ENCODE measurements around the gene MTHFD1L. TPM values are rescaled to one million over a fixed set of nuclear protein-coding genes. Genes with fewer than 3 reads are reported as not detected.

Gene MTHFD1L
- total RNA-seq, 4 donors from 2014 or later, result 3.0 to 9.4 (median 5.2) TPM

DNA sequence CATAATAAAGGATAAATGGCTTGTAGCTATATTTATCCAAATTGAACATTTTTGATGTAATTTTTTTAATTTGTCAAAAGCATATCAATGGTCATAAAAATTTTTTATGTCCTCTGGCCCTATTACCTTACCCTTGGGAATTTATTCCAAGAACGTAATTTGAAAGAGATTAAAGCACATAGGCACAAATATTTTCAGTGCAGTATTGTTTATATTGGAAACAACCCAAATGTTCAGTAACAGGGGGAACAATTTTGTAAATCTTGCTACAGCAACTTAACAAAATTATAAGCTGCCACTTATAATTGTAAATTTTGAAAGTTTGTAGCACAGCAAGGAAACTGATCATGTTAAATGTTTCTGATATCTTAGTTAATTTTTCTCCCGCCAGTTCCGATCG lies 142.4 kb downstream of the MTHFD1L start:
- no peaks in the 10 kb centered on the region for H3K9me3 ChIP-seq
- H3K36me3 ChIP-seq, result no peaks in the 10 kb centered on the region
- no peak overlapping the region for H3K4me3 ChIP-seq
- TF ChIP-seq POLR2AphosphoS5 (IDR thresholded peaks at IDR 0.05), result no peak
- TF ChIP-seq, protein P1, sequence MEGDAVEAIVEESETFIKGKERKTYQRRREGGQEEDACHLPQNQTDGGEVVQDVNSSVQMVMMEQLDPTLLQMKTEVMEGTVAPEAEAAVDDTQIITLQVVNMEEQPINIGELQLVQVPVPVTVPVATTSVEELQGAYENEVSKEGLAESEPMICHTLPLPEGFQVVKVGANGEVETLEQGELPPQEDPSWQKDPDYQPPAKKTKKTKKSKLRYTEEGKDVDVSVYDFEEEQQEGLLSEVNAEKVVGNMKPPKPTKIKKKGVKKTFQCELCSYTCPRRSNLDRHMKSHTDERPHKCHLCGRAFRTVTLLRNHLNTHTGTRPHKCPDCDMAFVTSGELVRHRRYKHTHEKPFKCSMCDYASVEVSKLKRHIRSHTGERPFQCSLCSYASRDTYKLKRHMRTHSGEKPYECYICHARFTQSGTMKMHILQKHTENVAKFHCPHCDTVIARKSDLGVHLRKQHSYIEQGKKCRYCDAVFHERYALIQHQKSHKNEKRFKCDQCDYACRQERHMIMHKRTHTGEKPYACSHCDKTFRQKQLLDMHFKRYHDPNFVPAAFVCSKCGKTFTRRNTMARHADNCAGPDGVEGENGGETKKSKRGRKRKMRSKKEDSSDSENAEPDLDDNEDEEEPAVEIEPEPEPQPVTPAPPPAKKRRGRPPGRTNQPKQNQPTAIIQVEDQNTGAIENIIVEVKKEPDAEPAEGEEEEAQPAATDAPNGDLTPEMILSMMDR (IDR thresholded peaks at IDR 0.05), result no peak
- TF ChIP-seq POLR2A (IDR thresholded peaks at IDR 0.05), result no peak
- no peak for TF ChIP-seq EP300 (IDR thresholded peaks at IDR 0.05)
- H3K27ac ChIP-seq, result no peak overlapping the region
- no peak for DNase-seq (ENCODE audit: low spot score in 2 of 2)
- H3K27me3 ChIP-seq, result no peaks in the 10 kb centered on the region
- 85% methylated on average over 4 of the region's 4 CpGs for WGBS
- H3K4me1 ChIP-seq, result peaks cover 14% of the 10 kb centered on the region

DNA sequence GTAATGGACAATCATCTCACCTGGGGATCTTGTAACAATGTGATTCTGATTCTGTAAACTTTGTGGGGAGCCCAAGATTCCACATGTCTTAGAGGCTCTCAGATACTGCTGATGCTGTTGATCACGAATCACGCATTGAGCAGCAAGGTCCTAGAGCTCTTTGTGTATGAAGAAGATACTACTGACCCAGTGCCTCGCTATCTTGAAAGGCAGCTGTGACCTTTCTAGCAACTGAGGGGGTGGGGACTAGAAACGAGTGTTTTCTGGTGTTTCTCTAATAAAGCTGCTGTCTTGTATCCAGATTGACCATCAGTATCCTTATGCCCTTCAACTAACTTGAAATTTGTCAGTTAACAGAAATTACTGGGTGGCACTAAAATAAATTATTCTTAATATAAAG lies 142.9 kb downstream of the MTHFD1L start:
- Histone ChIP-seq H3K27me3 (no peaks in the 10 kb centered on the region), H3K36me3 (no peaks in the 10 kb centered on the region), H3K9me3 (no peaks in the 10 kb centered on the region), H3K27ac (no peak overlapping the region), H3K4me1 (peaks cover 14% of the 10 kb centered on the region), H3K4me3 (no peak overlapping the region)
- 92% methylated on average over 4 of the region's 4 CpGs for WGBS
- DNase-seq (ENCODE audit: low spot score in 2 of 2), result no peak
- TF ChIP-seq EP300 (IDR thresholded peaks at IDR 0.05), result no peak
- TF ChIP-seq POLR2AphosphoS5 (IDR thresholded peaks at IDR 0.05), result no peak

DNA sequence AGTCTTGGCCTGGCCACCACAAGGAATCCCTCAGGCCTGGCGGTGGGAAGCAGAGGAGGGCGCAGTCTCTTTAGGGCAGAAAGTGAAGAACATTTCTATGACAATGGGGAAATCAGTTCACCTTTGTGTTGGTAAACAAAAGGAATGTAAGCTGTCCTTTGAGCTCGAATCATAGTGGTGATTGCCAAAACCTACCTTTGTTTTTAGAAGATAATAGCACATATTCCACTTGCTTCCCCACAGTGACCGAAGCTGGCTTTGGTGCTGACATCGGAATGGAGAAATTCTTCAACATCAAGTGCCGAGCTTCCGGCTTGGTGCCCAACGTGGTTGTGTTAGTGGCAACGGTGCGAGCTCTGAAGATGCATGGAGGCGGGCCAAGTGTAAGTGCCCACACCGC lies 144.1 kb downstream of the MTHFD1L start:
- H3K9me3 ChIP-seq, result no peaks in the 10 kb centered on the region
- no peak overlapping the region for H3K27ac ChIP-seq
- TF ChIP-seq POLR2A (IDR thresholded peaks at IDR 0.05), result no peak
- TF ChIP-seq EP300 (IDR thresholded peaks at IDR 0.05), result no peak
- no peak for TF ChIP-seq POLR2AphosphoS5 (IDR thresholded peaks at IDR 0.05)
- TF ChIP-seq, protein P1 (IDR thresholded peaks at IDR 0.05), result no peak
- DNase-seq (ENCODE audit: low spot score in 2 of 2), result no peak
- WGBS, result 89% methylated on average over 12 of the region's 12 CpGs
- peaks cover 11% of the 10 kb centered on the region for H3K4me1 ChIP-seq
- no peak overlapping the region for H3K4me3 ChIP-seq
- H3K36me3 ChIP-seq, result no peaks in the 10 kb centered on the region
- no peaks in the 10 kb centered on the region for H3K27me3 ChIP-seq

DNA sequence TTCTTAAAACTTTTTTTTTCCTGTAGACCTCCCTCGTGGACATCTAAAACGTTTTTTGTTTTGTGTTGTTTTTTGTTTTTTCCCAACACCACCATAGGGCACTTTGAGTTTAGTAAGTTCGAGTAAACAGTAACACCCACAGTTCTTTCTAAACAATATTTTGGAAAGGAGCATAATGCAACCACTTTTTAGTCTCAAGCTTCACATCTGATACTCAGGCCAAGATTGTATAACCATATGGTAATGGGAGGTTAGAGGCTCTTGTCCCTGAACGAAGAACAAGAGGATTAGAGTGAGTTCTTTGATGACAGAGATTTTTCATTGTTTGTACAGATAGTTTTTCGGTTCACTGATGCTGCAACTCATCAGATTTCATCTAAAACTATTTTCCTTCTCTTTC lies 144.6 kb downstream of the MTHFD1L start:
- H3K27me3 ChIP-seq, result no peaks in the 10 kb centered on the region
- DNase-seq (ENCODE audit: low spot score in 2 of 2), result no peak
- no peak overlapping the region for H3K27ac ChIP-seq
- no peaks in the 10 kb centered on the region for H3K9me3 ChIP-seq
- no peaks in the 10 kb centered on the region for H3K36me3 ChIP-seq
- 64% methylated on average over 5 of the region's 5 CpGs for WGBS
- H3K4me3 ChIP-seq, result no peak overlapping the region
- H3K4me1 ChIP-seq, result peaks cover 9% of the 10 kb centered on the region
- TF ChIP-seq POLR2A (IDR thresholded peaks at IDR 0.05), result no peak
- TF ChIP-seq EP300 (IDR thresholded peaks at IDR 0.05), result no peak
- TF ChIP-seq POLR2AphosphoS5 (IDR thresholded peaks at IDR 0.05), result no peak
- TF ChIP-seq, protein P1 (IDR thresholded peaks at IDR 0.05), result no peak

DNA sequence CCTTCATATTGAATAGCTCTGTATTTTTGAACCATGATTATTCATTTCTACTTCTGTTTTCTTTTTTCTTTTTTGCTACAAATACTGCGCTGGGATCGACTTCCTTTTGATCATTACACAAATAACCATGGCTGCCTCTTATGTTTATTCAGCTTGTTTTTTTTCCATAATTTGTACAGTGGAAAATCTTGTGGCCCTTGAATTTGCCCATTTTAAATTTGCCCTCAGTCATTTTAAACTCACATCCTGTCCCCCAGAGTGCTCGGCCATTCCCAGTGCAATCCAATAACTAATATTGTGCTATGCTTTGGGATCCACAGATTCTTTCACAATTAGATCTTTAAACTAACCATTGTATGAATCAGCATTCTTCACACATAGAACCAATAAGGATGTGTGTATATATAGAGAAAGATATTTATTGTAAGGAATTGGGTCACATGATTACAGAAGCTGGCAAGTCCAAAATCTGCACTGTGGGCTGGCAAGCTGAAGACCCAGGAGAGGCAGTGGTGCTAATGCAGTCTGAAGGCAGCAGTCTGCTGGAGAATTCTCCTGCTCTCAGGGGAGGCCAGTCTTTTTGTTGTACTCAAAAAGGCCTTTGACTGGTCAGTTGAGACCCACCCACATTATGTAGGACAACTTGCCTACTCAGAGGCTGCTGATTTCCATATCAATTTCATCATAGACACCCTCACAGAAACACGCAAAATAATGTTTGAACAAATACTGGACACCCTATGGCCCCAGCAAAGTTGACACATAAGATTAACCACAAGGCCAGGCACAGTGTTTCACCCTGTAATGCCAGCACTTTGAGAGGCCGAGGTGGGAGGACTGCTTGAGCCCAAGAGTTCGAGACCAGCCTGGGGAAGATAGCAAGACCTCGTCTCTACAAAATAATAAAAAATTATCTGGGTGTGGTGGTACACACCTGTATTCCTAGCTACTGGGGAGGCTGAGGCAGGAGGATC lies 147.1 kb downstream of the MTHFD1L start:
- DNase-seq (ENCODE audit: low spot score in 2 of 2), result no peak
- H3K27me3 ChIP-seq, result no peaks in the 10 kb centered on the region
- peaks cover 5% of the 10 kb centered on the region for H3K4me1 ChIP-seq

More for the DNA sequence above, 147.1 kb downstream of the MTHFD1L start:
- no peak overlapping the region for H3K4me3 ChIP-seq
- H3K27ac ChIP-seq, result no peak overlapping the region
- 90% methylated on average over 7 of the region's 7 CpGs for WGBS
- no peaks in the 10 kb centered on the region for H3K36me3 ChIP-seq
- no peaks in the 10 kb centered on the region for H3K9me3 ChIP-seq
- TF ChIP-seq POLR2A (IDR thresholded peaks at IDR 0.05) (no peak), EP300 (IDR thresholded peaks at IDR 0.05) (no peak), POLR2AphosphoS5 (IDR thresholded peaks at IDR 0.05) (no peak)
- TF ChIP-seq, protein P1 (IDR thresholded peaks at IDR 0.05), result no peak
